Keratinocyte (primary cell): ENCODE results near the gene TOR1B.

Experiments used
- EZH2 ChIP-seq: IDR thresholded peaks from one replicate; pipeline ENCODE4 v1.6.1; 2012; ENCODE audit warnings: inconsistent platforms, mild to moderate bottlenecking, low read length, moderate library complexity
- TF ChIP-seq, protein P1 (sequence below), 3 experiments: IDR thresholded peaks in 1 of 3; conservative IDR thresholded peaks in 1 of 3; optimal IDR thresholded peaks in 1 of 3; 2 replicates in 2 of 3; 3 replicates in 1 of 3; pipeline versions ENCODE3 to v1.5.1; 2011; ENCODE audit warnings: low read length in 3 of 3, mild to moderate bottlenecking in 3 of 3, moderate library complexity in 2 of 3, control low read depth in 1 of 3, inconsistent platforms in 1 of 3; ENCODE audit not compliant: insufficient read depth in 2 of 3; ENCODE audit errors: extremely low read depth in 1 of 3

DNA sequence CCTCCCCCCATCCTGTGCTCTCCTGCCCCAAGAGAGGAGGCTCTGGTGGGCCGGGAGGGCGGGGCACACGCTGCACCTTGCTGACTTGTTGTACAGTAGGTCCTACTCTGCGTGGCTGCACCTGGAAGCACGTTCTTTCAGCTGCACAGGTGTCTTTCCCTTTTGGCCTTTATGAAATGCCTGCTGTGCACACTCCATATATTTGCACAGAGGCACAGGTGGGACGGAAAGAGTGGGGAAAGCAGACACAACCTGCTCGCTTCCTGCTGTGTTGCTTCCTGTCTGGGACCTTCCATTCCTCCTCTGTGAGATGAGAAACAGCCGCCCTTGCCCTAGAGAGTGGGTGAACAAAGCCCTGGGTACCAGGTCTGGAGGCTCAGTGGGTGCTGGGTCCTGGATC, 37.0 kb downstream of the TOR1B start:
- TF ChIP-seq, protein P1, sequence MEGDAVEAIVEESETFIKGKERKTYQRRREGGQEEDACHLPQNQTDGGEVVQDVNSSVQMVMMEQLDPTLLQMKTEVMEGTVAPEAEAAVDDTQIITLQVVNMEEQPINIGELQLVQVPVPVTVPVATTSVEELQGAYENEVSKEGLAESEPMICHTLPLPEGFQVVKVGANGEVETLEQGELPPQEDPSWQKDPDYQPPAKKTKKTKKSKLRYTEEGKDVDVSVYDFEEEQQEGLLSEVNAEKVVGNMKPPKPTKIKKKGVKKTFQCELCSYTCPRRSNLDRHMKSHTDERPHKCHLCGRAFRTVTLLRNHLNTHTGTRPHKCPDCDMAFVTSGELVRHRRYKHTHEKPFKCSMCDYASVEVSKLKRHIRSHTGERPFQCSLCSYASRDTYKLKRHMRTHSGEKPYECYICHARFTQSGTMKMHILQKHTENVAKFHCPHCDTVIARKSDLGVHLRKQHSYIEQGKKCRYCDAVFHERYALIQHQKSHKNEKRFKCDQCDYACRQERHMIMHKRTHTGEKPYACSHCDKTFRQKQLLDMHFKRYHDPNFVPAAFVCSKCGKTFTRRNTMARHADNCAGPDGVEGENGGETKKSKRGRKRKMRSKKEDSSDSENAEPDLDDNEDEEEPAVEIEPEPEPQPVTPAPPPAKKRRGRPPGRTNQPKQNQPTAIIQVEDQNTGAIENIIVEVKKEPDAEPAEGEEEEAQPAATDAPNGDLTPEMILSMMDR (optimal IDR thresholded peaks at IDR 0.05 in 1 of 3, IDR thresholded peaks at IDR 0.05 in 1 of 3, conservative IDR thresholded peaks at IDR 0.05 in 1 of 3; ENCODE audit: extremely low read depth in 1 of 3, insufficient read depth in 2 of 3, low read length in 3 of 3) = no peak
- TF ChIP-seq EZH2 = no peak
